Measurements from ENCODE around the gene CCDC9B.

The CCDC9B gene

DNA sequence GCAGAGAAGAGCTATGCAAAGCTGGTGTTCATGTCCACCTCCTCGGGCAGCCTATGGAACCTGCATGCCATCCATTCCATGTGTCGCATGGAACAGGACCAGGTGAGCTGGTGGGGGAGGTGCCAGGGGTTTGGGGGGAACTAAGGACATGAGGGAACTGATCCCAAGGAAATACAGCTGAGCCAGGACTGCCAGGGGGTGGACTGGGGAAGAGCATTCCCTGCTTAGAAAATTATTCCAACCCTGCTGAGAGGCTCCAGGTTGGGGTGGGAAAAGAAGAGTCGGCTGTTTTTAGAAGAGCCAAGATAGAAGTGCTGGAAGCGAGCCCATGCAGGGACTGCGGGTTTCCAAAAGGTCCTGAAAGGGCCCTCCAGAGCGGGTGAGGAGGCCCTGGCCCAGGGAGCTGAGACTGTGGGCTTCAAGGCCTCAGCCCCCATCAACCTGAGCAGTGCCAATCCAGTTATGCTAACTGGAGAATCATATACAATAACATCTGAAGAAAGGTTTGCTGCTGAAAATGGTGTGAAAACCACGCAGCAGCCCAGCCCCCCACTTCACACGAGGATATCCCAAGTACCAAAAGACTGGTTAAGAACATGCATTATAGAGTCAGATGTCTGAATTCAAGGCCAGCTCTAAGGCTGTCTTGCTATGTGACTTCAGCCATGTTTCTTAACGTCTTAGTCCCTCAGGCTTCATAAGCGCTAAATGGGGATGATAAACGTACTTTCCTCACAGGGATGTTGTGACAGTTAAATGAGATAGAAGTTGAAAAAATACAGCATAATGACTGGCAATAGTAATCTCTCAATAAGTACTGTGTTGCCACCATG is 25.1 kb upstream of the CCDC9B start:
- DNase-seq (ENCODE audit: low read depth): no peak

- DNase-seq (ENCODE audit: low read depth): no peak
Measured at GRCh38 chr15:40365016-40365415, 24.3 kb upstream of the CCDC9B start.

GRCh38 chr15:40364251-40364650 is 23.5 kb upstream of the CCDC9B start:
- no peak for DNase-seq (ENCODE audit: low read depth)

- DNase-seq (ENCODE audit: low read depth): no peak
Measured at GRCh38 chr15:40363611-40364010, 22.9 kb upstream of the CCDC9B start.

DNA sequence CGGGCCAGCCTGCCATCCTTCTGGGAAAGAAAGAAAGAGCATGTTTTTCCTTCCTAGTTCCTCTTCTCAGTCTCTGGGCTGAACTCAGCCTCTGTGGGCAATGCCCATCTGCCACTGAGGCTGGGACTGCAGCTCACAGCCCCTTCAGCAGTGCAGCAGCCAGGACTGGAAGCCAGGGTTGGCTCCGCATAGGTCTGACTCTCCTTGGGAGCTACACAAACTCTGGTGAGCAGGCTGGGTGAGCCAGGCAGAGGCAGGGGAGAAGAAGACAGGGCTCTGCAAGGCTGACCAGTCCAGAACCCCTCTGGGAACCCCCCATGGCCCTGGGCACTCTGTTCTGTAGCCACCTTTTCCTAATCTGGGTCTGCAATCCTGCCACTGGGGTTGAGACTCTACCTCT is 20.9 kb upstream of the CCDC9B start:
- no peak for DNase-seq (ENCODE audit: low read depth)

- no peak for DNase-seq (ENCODE audit: low read depth)
Measured at GRCh38 chr15:40360015-40360414, 19.3 kb upstream of the CCDC9B start.

DNA sequence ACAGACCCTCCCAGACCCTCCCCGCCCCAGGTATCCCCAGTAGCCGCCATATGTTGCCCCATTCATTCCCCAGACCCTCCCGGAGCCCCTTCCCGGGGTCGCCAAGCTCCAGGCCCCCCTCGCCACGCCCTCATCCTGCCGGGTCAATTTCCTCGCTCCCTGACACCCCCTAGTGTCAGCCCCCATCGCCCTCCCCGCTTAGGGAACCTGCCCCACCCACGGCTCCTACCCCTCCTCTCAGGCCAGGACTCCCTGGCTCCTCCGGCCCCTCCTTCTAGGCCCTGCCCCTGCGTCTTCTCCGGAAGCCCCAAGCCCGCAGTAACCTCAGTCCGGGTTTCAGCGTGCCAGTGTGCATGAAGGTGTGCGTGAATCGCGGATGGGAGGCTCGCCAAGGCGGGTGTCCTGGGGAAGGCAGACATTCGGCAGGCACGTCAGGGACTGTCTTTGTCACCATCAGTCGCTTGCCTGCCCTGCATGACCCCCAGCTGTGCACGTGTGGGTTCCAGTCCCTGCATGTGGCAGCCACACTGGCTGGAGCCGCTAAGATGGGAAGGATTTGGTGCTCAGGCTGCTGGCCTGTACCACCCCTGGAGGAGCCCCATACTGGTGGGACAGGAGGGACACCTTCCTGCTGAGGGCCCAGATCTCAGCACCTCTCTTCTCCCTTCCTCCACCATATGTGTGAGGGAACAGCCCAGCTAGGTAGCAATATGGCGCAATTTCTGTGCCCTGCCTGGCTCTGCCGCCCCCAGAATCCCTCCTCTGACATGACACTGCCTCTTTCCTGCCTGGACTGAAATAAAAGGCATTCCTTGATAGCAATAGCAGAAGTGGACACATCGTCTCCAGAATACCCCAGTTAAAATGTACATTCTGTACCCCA is 18.0 kb upstream of the CCDC9B start:
- DNase-seq (ENCODE audit: low read depth): no peak

DNA sequence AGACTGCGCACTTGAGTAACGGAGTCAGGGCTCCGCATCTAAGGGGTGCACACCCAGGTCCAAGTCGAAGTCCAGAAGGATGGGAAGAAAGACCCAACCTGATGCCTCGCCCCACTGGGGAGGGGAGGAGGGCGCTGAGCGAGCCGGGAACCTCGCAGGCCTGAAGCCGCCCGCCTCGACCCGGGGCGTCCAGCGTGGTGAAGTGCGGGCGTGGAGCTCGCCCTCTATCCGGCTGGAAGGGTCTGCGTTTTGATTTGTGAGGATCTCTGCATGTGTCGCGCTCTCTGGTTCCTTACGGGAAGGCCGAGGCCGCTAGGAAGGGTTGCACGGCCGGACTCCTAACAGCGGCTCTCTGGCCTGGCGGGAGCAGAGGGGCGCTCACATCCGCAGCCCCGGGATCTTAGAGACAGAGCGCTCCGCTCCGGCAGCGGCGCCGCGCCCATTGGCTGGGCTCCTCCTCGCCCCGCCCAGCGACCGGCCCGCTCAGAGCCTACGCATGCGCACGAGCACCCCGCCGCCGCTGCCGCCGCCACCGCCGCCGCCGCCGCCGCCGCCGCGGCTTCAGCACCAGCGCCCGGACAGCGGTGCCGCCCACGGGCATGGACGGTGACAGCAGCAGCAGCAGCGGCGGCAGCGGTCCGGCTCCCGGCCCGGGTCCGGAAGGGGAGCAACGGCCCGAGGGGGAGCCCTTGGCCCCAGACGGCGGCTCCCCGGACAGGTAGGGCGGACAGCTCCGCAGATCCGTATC is 17.2 kb upstream of the CCDC9B start, which contains the start of gene DISP2:
DISP2 (plus strand) TSS at position 497 of the 748 bp plus-strand sequence; CDS start at position 600, 103 bp downstream.
- DNase-seq (ENCODE audit: low read depth): peak; percentile 44

GRCh38 chr15:40357246-40357645 is 16.5 kb upstream of the CCDC9B start:
- no peak for DNase-seq (ENCODE audit: low read depth)

GRCh38 chr15:40355976-40356585 is 15.3 kb upstream of the CCDC9B start:
- DNase-seq (ENCODE audit: low read depth): no peak

GRCh38 chr15:40354408-40355171 is 13.9 kb upstream of the CCDC9B start:
- DNase-seq (ENCODE audit: low read depth): no peak

DNA sequence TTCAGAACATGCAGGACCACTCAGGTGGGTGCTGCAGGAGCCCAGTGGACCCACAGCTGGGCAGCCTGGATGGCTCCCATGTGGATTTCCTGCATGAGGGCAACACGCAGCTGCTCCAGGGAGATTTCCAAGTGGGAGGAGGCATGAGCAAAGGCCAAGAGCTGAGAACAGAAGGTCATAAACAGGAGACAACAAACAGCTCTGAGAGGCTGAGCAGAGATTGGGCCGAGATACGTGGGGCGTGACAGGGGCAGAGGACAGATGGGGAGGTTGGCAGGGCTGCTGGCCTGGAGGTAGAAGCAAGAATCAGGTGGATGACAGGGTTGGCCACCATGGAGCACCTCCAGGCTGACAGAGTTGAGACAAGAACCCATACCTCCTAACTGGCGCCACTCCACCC is 13.0 kb upstream of the CCDC9B start:
- DNase-seq (ENCODE audit: low read depth): no peak

DNA sequence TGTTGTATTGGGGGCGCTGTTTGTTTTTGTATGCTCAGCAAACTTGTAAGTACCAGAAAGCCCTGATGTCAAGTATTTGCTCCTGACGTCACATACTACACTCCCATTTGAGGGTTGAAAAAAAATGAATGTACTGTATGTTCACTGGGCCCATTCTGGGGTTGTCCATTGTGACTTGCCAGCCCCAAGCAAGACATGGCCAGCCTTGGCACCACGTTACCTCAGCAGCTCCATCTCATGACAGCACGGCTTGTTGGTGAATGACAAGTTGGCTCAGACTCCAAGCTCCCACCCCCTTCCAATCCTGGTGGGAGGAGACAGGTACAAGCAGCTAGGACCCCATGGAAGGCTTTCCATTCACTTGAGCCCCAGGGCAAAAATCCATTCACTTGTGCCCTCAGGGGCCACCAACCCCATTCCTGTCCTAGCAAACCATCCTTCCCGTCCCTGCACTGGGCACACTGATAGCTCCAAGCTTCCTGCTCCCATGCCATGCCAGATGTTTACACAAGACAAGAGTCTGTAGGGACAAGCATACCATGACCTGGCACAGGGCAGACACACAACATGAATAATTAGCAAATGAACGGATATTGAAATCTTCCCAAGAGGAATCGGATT is 11.7 kb upstream of the CCDC9B start:
- DNase-seq (ENCODE audit: low read depth): no peak

- DNase-seq (ENCODE audit: low read depth): no peak
Measured at GRCh38 chr15:40349163-40349562, 8.4 kb upstream of the CCDC9B start.

DNA sequence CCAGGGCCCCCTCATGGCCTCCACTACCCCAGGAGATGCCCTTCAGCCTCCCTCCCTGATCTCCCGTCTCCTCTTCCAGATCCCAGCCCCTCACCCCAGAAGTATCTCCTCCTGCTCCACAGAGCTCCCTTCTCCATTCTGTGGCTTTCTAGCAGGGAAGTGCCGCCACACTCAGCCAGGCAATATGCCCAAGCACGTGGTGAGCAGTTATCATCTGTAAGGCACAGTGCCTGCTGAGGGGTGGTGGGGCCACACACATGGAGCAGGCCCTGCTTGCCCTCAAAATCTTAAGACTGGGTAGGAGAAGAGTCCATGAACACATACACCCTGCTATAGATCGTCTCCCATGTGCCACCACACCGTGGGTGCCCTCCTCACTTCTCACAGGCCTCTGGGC is 7.7 kb upstream of the CCDC9B start:
- DNase-seq (ENCODE audit: low read depth): no peak

DNA sequence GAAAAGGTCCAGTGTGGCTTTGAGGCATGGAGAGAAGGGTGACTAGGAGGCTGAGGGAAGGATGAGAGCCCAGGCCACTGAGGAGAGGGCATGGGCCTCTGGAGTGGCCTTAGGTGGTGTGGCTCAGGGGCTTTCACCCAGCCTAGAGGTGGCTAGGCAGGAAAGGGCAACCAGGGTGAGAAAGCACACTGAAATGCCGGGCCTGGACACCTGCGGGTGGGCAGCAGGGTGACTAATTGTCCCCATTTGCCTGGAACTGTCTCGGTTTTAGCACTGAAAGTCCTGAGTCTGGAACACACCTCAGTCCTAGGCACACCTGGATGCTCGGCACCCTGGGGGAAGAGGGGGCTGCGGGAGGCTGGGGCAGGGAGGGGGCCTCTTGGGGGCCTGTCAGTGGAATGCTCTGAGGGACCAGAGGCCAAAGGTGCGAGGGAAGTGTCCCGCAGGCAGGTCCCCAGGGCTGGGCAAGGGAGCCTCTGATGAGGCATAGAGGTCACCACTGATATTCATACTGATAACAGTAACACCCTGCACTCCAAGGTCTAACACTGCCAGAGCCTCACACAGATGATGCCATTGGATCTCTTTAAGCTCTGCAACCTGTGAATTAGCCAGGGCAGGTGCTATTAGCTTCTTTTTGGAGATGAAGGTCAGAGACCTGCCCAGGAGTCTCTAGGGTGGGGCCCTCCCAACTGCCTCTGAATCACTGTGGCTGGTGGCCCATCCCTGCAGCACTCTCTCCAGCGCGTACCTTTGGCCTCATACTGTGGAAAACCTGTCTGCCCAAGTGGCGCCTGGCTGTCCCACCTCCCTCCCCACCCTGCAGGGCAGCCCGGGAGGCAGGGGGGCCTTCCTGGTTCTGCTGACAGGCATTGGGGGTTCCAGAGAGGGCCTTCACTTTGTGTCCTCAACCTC is 7.1 kb upstream of the CCDC9B start:
- no peak for DNase-seq (ENCODE audit: low read depth)

- no peak for DNase-seq (ENCODE audit: low read depth)
Measured at GRCh38 chr15:40346579-40347558, 6.1 kb upstream of the CCDC9B start.

DNA sequence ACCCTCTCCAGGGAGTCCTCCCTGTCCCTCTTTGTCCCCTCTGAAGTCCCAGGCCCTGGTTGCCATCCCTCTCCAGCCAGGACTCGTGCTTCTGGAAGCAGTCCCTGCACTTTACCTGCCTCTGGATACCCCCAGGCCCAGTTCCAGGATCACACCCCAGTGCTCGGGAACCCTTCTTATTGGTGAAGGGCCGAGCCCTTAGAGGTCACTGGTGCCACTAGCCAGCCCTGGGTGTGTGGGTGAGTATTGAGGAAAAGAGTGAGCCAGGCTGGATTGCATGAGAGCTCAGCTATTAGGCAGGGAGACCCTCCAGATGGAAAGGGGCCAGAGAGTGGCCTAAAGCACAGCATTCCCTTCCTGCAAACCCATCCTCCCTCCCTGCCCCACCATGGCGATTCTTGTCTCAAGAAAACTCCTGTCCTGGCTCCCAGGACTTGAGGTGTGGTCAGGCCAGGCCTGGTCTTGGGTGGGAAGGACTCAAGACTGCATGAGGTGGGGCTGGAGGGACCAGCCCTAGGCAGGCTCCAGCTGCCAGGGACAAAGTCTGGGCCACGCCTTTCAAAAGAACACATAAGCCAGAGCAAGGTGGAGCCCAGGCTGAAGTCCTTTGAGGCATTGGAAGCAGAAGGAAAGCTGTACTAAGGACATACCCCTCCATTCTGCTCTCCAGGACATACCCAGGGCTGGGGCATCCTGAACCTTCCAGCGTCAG is 5.3 kb upstream of the CCDC9B start:
- no peak for DNase-seq (ENCODE audit: low read depth)

Data from fibroblast of the conjunctiva (primary cell).